Germinal center (tissue), 1 donor: ENCODE results near the gene OBSL1.

Experiments
- DNase-seq: peaks from one replicate; pipeline ENCODE4 v3.0.0; 2012; ENCODE audit warnings: mixed read lengths, low spot score

OBSL1 gene

GRCh38 chr2:219565130-219566080 lies 5.9 kb downstream of the OBSL1 start:
- no peak for DNase-seq

DNA sequence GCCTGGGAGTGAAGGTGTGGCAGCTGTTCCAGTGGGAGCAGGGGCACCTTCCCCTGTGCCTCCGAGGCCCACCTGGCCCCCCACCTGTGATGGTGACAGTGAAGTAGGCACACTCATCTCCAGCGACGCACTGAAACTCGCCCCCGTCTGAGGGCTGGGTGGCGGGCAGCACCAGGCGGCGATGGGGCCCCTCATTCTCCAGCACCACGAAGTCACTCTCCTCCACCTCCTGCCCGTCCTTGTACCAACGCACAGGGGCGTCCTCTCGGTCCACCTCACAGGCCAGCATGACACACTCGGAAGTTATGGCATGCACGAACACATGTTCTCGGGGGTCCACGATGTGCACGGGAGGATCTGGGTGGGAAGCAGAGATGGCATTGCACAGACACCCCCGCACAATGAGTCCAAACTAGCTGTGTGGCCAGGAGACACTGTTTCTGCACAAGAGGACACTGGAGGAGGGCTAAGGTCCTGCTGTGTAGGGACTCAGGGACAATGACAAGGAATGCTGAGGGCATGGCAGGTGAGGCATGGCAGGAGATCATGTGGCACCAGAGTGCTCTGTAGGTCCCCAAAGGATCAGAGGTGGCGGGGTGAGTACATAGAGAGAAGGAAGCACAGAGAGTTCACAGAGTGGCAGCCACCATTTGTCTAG lies 7.9 kb downstream of the OBSL1 start:
- DNase-seq: no peak

- no peak for DNase-seq
These were observed 9.0 kb downstream of the OBSL1 start for GRCh38 chr2:219562049-219563020.

DNA sequence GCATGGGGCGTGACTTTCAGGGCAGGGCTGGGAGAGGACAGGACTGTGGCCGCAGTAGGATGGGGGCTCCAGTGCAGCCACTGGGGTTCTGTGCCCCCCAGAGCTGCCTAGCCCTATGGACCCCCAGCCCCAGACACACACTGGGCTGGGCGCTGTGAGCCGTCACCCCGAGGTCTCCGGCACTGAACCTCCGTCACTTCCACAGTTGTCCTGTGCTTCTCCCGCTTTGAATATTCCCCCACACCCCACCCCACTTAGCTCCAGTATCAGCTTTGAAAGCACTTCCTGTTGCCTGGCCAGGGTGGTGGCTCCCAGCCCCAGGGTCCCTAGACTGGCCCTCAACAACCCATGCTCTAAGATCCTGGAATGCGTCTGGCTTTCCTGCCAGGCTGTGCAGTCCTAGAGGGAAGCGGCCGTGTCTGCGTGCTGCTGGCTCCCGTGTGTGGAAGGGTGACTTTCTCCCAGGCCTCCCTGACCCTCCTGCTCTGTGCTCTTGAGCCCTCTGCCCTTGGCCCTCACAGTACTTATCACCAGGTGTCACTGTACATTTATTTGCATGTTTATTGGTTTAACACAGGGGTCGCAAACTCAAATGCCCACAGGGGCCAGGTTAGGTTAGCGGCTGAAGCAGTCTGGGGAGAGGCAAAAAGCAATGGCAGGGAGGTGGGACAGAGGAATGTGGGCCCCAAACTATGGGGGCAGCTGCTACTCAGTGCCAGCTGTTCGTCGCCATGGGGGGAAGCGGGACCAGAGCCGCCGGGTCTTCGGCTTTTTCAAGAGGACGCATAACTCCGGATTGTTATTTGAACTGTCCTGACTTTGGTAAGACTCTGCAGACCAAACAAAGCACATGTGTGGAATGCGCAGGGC lies 9.9 kb downstream of the OBSL1 start:
- no peak for DNase-seq

DNA sequence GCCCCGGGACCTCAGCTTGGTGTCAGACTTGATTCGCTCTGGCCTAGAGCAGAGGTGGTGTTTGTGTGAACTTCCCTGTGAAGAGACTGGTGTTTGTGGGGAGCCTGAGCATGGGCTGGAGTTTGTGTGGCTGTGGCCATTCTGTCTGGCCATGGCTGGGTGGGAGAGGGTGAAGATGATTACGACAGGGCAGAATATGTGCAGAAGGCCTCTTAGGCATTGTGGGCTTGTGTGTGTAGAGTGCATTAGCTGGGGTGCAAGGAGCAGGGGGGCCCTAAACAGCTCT lies 10.5 kb downstream of the OBSL1 start:
- no peak for DNase-seq

DNA sequence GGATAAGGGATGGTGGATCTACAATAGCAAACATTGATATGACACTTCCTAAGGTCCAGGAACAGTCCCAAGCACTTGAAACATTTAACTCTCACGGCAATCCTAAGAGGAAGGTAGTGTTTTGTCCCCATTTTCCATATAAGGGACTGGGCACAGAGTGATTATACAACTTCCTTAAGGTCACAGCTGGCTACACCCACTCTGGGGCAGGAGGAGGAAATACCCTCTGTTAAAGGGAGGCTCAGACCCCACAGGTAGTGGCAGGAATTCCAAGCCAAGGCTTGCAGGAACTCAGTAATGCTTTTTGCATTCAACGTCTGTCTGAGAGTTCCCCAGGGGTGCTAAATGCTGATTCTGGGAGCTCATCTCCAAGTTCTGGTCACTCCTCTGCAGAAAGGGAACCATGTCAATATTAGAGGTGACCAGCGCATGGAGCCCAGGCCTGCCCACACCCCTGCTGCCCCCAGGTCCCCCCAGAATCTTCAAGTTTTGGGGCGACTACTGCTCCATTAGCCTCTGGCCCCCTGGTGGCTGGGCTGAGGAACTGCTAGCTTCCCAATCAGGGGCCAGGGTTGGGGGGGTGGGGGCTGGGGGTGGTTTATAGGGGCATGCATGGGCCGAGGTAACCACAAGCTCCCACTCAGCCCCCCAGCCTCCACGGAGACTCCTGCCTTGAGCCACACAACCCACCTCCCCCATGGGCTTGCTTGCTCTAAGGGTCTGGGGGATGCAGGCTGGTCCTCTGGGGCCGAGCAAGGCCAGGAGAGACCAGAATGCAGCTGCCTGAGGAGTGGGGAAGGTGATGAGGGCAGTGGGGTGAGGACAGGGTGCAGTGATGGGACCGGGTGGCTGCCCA lies 11.1 kb downstream of the OBSL1 start:
- peak; percentile 70 for DNase-seq

DNA sequence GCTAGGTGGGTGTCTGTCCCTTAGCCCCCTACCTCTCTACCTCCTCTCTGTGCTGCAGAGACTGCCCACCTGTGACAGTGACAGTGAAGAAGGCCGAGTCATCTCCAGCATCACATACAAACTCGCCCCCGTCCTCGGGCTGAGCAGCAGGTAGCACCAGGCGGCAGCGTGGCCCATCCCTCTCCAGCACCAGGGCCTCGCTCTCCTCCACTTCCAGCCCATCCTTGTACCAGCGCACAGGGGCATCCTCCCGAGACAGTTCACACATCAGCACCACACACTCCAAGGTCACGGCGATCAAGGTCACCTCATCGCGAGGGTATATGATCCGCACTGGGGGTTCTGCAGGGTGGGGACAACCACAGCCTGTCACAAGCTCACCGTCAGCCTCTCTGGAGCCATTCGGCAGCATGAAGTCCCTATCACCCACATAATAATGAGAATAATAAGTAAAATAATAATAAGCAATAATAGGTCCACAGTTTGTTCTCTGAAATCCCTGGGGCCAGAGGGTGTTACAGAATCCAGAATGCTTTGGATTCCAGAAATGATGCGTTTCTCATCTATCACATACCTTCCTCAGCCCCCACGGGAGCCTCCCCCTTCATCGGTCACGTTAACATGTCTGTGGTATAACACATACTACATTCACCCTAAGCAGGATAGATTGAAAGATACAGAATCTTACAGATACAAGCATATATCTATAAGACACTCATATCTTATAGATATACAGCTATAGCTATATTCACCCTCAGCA lies 12.0 kb downstream of the OBSL1 start:
- DNase-seq: no peak

DNA sequence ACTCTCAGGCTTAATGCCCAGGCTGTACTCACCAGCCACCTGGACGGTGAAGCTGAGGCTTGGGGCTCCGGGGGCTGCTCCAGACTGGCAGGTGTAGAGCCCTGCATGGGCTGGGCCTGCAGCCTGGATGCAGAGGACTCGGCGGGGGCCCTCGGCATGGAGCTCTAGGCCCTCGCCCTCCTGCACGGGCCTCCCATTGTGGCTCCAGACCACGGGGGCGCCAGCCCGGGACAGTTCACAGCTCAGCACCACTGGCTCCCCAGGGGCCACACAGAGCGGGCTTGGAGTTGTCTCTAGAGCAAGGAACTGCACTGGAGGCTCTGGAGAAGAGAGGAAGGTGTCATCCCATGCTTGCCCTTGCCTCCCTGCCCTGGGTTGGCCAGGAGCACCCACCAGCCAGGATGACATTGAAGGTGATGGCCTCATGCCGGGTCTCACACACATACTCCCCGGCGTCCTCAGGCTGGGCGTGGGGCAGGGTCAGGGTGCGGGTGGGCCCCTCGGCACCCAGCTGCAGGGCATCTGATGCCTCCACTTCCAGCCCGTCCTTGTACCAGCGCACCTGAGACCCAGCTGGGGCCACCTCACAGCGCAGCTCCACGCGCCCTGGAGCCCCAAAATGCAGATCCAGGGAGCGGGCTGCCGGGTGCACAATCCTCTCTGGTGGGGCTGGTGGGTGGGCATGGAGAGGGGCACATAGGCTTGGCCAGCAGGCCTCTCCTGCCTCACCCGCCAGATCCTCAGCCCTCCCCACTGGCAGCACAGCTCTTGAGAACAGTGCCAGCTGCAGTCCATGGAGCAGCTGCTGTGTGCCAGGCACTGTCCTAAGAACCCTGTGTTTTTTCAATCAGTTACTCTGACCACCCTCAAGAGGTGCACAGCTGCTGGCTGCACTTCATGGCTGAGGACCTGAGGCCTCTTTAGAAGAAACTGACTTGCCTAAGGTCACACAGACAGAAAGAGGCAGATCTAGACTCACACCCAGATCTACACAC lies 13.3 kb downstream of the OBSL1 start:
- no peak for DNase-seq

DNA sequence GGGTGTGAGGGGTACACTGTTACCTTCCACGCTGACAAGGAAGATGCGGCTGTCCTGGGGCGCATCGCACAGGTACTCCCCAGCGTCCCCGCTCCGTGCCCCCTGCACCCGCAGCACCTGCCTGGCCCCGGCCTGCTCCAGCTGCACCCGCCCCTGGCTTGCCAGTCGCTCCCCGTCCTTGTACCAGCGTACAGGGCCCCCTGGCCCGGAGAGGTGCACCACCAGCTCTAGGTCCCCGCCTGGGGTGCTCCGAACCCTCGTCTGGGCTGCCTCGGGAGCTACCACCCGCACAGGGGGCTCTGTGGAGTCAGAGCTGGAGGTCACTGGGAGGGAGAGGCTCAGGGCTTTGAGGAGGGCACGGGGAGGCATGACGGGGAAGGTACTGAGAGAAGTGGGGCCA lies 14.0 kb downstream of the OBSL1 start:
- DNase-seq: no peak

- DNase-seq: no peak
These were observed 14.9 kb downstream of the OBSL1 start for GRCh38 chr2:219556413-219556812.

DNA sequence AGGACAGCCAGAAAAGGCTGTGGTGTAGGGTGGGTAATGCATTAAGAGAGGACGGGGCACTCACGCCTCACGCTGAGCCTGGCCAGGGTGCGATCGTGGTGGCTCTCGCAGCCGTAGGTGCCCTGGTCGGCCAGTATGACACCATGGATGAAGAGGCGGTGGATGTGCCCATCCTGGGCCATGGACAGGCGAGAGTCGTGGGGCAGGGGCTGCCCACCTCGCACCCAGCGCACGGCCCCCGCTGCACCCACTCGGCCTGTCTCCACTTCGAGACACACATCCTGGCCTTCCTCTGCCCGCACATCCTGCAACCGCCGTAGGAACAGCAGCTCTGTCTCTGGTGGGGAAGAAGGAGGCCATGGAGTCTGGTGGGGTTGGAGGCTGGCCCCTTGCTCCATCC lies 15.4 kb downstream of the OBSL1 start:
- DNase-seq: no peak

GRCh38 chr2:219554350-219554749 lies 17.0 kb downstream of the OBSL1 start:
- no peak for DNase-seq

DNA sequence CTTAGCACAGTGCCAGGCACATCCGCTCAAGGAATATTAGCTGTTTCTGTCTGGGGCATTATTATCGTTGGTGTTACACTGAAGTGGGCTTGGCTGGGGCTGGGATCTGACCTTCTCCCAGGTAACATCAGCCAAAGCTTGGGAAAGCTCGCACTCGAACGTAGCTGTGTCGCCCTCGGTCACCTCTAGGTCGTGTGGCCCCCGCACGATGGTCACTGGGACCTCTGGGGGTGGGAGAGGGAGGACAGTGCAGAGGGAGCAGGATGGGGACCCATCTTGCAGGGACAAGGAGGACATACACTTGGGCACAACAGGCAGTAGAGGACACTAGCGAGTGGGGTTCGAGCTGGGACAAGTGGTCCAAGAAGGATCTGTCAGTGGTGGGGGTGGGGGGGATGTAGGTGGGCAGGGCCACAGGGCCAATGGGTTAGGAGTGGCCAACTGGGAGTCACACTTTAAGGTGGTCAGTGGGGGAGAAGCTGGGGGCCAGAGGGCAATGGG lies 17.8 kb downstream of the OBSL1 start:
- DNase-seq: no peak

DNA sequence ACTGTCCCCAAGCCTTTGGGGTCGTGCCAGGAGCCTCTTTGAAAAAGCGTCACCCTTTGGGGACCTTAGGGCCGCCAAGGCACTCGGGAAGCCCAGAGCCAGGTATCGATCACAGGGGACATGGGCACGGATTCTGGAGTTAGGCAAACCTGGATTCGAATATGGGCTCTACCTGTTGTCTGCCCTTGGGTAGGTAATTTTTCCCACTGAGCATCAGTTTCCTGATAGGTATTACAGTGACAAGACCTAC lies 18.2 kb downstream of the OBSL1 start:
- no peak for DNase-seq

DNA sequence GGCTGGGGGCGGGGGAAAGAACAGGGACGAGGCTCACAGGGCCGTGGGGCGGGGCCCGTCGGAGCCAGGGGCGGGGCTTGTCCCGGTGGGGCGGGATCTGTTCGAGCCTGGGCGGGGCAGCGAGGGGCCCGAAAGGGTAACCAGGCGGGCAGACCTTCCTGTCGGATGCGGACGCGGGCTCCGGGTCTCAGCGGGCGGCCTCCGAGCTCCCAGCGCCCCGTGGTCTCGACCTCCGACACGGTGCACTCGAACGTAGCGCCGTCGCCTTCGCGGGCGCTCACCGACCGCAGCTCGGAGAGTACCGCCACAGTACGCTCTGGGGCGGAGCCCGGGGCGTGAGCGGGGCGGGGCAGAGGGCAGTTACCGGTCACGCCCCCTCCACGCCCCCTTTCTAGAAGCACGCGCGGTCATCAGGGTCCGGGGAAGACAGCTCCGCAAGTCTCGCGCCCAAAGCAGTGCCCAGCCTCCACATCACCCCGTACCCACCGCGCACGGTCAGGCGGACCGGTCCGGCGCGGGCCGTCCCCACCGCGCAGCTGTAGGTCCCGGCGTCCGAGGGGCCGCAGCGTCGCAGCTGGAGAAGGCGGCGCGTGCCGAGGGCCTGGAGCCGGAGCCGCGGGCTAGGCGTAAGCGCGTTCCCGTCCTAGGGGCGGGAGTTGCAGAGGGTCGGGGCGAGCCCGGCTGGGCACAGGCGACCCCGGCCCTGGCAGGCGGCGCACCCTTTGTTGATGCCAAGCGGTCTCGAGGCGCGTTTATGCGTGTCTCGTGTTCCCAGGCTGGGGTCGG lies 18.8 kb downstream of the OBSL1 start:
- peak; percentile 87 for DNase-seq

GRCh38 chr2:219551441-219552381 lies 19.6 kb downstream of the OBSL1 start:
- DNase-seq: peak; percentile 22

DNA sequence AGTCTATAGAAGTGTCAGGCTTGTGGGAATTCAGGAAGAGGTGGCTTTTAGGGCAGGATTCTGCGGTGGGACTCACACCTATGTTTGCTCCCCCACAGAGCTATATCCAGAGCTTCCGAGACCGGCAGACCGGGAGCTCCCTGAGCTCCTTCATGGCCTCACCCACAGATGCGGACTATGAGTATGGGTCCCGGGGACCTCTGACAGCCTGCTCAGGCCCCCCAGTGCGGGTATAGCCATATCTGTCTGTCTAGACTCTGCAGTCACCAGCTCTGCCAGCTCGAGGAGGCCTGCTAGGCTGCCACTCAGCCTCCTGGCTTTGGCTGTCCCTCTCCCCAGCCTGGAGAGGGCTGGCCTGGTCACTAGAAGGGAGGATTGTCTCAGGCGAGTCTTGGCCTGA lies 21.7 kb downstream of the OBSL1 start:
- no peak for DNase-seq
